H9 (cell line): ENCODE measurements around the gene EPB41L4A. TPM values are rescaled to one million over a fixed set of nuclear protein-coding genes. Genes with fewer than 3 reads are reported as not detected.

Source experiments
- DNase-seq: peaks from one replicate; pipeline ENCODE4 v3.0.0-alpha.2; 2017
- H2AFZ ChIP-seq: one replicate; pipeline ENCODE4 v1.6.1; 2013; ENCODE audit warnings: mild to moderate bottlenecking, low read length, control low read depth, moderate library complexity
- H2AK5ac ChIP-seq: 2 replicates; pipeline ENCODE4 v1.6.1; 2013; ENCODE audit warnings: low read length, control low read depth, mixed read lengths; ENCODE audit not compliant: insufficient read length
- H2BK120ac ChIP-seq: one replicate; pipeline ENCODE4 v1.6.1; 2013; ENCODE audit warnings: low read depth, mild to moderate bottlenecking, low read length, control low read depth, inconsistent platforms; ENCODE audit not compliant: poor library complexity, severe bottlenecking
- H2BK12ac ChIP-seq: 2 replicates; pipeline ENCODE4 v1.6.1; 2013; ENCODE audit warnings: low read length, control low read depth, mixed read lengths, low read depth; ENCODE audit not compliant: insufficient read length
- H2BK15ac ChIP-seq: 2 replicates; pipeline ENCODE4 v1.6.1; 2013; ENCODE audit warnings: low read depth, low read length, control low read depth
- H2BK20ac ChIP-seq: one replicate; pipeline ENCODE4 v1.6.1; 2013; ENCODE audit warnings: low read depth, mild to moderate bottlenecking, low read length, control low read depth, inconsistent platforms; ENCODE audit not compliant: poor library complexity, severe bottlenecking
- H2BK5ac ChIP-seq: 2 replicates; pipeline ENCODE4 v1.6.1; 2013; ENCODE audit warnings: low read length, control low read depth, mixed read lengths; ENCODE audit not compliant: insufficient read length
- H3K14ac ChIP-seq: 2 replicates; pipeline ENCODE4 v1.6.1; 2013; ENCODE audit warnings: low read length, control low read depth; ENCODE audit not compliant: insufficient read depth
- H3K18ac ChIP-seq: 2 replicates; pipeline ENCODE4 v1.6.1; 2013; ENCODE audit warnings: low read depth, mild to moderate bottlenecking, mixed read lengths, low read length, control low read depth; ENCODE audit not compliant: insufficient read length
- H3K23ac ChIP-seq: 2 replicates; pipeline ENCODE4 v1.6.1; 2013; ENCODE audit warnings: low read length, control low read depth, mixed read lengths, low read depth; ENCODE audit not compliant: insufficient read length
- H3K23me2 ChIP-seq: 2 replicates; pipeline ENCODE4 v1.6.1; 2013; ENCODE audit warnings: low read depth, mild to moderate bottlenecking, mixed read lengths, low read length, control low read depth; ENCODE audit not compliant: insufficient read length, poor library complexity, severe bottlenecking
- H3K27ac ChIP-seq: 2 replicates; pipeline ENCODE4 v1.5.1; 2013; ENCODE audit warnings: low read length, control low read depth, mixed read lengths, low read depth; ENCODE audit not compliant: insufficient read length
- H3K27me3 ChIP-seq: 2 replicates; pipeline ENCODE4 v1.6.1; 2013; ENCODE audit warnings: low read length, control low read depth, inconsistent platforms; ENCODE audit not compliant: insufficient read depth
- H3K4ac ChIP-seq: 2 replicates; pipeline ENCODE4 v1.6.1; 2013; ENCODE audit warnings: low read depth, mild to moderate bottlenecking, control low read depth, inconsistent platforms, low read length, moderate library complexity
- H3K4me1 ChIP-seq: 2 replicates; pipeline ENCODE4 v1.6.1; 2013; ENCODE audit warnings: low read length, control low read depth, inconsistent platforms; ENCODE audit not compliant: insufficient read depth
- H3K4me2 ChIP-seq: 2 replicates; pipeline ENCODE4 v1.6.1; 2013; ENCODE audit warnings: low read length, control low read depth, mixed read lengths; ENCODE audit not compliant: insufficient read length, insufficient read depth
- H3K56ac ChIP-seq: 2 replicates; pipeline ENCODE4 v1.6.1; 2013; ENCODE audit warnings: low read depth, mild to moderate bottlenecking, mixed read lengths, low read length, control low read depth; ENCODE audit not compliant: insufficient read length
- H3K79me1 ChIP-seq: 2 replicates; pipeline ENCODE4 v1.6.1; 2013; ENCODE audit warnings: low read depth, mild to moderate bottlenecking, moderate library complexity, low read length, control low read depth, inconsistent platforms; ENCODE audit not compliant: insufficient read depth, poor library complexity, severe bottlenecking
- H3K79me2 ChIP-seq: 2 replicates; pipeline ENCODE4 v1.6.1; 2013; ENCODE audit warnings: low read length, control low read depth, inconsistent platforms; ENCODE audit not compliant: insufficient read depth
- H3K9ac ChIP-seq: 2 replicates; pipeline ENCODE4 v1.6.1; 2013; ENCODE audit warnings: low read length, control low read depth, mixed read lengths; ENCODE audit not compliant: insufficient read length; ENCODE audit errors: extremely low read depth
- H3K9me3 ChIP-seq: one replicate; pipeline ENCODE4 v1.6.1; 2013; ENCODE audit warnings: low read depth, low read length, inconsistent platforms; ENCODE audit not compliant: control insufficient read depth
- H3T11ph ChIP-seq: one replicate; pipeline ENCODE4 v1.6.1; 2013; ENCODE audit warnings: mild to moderate bottlenecking, low read length, control low read depth, inconsistent platforms
- H4K20me1 ChIP-seq: one replicate; pipeline ENCODE4 v1.6.1; 2013; ENCODE audit not compliant: control insufficient read depth, insufficient read length, insufficient read depth
- H4K5ac ChIP-seq: 2 replicates; pipeline ENCODE4 v1.6.1; 2013; ENCODE audit warnings: low read depth, mild to moderate bottlenecking, mixed read lengths, low read length, control low read depth; ENCODE audit not compliant: insufficient read length
- H4K8ac ChIP-seq: replicated peaks from 2 replicates; pipeline ENCODE4 v1.6.1; 2013; ENCODE audit warnings: low read length, control low read depth, mixed read lengths, low read depth; ENCODE audit not compliant: insufficient read length
- H4K91ac ChIP-seq: 2 replicates; pipeline ENCODE4 v1.6.1; 2013; ENCODE audit warnings: low read depth, mild to moderate bottlenecking, moderate library complexity, mixed read lengths, low read length, control low read depth; ENCODE audit not compliant: insufficient read length
- H3K27ac Mint-ChIP-seq, 3 experiments: 2 replicates in 2 of 3; 3 replicates in 1 of 3; pipeline ENCODE4 v1.8.0; 2020 to 2021; ENCODE audit warnings: mixed read lengths in 3 of 3, mild to moderate bottlenecking in 1 of 3, moderate library complexity in 1 of 3
- H3K27me3 Mint-ChIP-seq: 2 replicates; pipeline ENCODE4 v1.8.0; 2021; ENCODE audit warnings: low read depth, mild to moderate bottlenecking, moderate library complexity, mixed read lengths
- H3K36me3 Mint-ChIP-seq, 3 experiments: 2 replicates in 2 of 3; 3 replicates in 1 of 3; pipeline ENCODE4 v1.8.0; 2020 to 2021; ENCODE audit warnings: low read depth in 3 of 3, mixed read lengths in 3 of 3; ENCODE audit not compliant: insufficient read depth in 1 of 3
- H3K4me1 Mint-ChIP-seq, 2 experiments: 2 replicates each; pipeline ENCODE4 v1.8.0; 2020; ENCODE audit warnings: mixed read lengths in 2 of 2
- H3K4me3 Mint-ChIP-seq, 2 experiments: 2 replicates in 1 of 2; 3 replicates in 1 of 2; pipeline ENCODE4 v1.8.0; 2020 to 2021; ENCODE audit warnings: mild to moderate bottlenecking in 2 of 2, mixed read lengths in 2 of 2, moderate library complexity in 1 of 2
- H3K9me3 Mint-ChIP-seq, 2 experiments: 2 replicates in 1 of 2; 3 replicates in 1 of 2; pipeline ENCODE4 v1.8.0; 2020; ENCODE audit warnings: mild to moderate bottlenecking in 2 of 2, mixed read lengths in 2 of 2, moderate library complexity in 1 of 2
- CTCF ChIP-seq: fragments of 200-600 bp; sonication (generic); conservative IDR thresholded peaks from 3 replicates; pipeline ENCODE4 v1.8.0; 2021; ENCODE audit warnings: antibody characterized with exemption, mild to moderate bottlenecking
- WGBS: extraction: QIAGEN DNeasy Blood & Tissue Kit; methylation state at CpG from one replicate; pipeline ENCODE4 v1.1.7; 2013; ENCODE audit warnings: missing lambda C conversion rate, low lambda C conversion rate, mixed read lengths; ENCODE audit not compliant: insufficient read length; ENCODE audit errors: extremely low coverage; 5-methylcytosine and 5-hydroxymethylcytosine counted together
- total RNA-seq: library from RNA; stranded (reverse); gene quantifications from 2 replicates; pipeline ENCODE4 v1.2.1, GENCODE V29; 2021

The EPB41L4A gene
- total RNA-seq, 1 experiment from 2014 or later: 4.9 TPM

GRCh38 chr5:112156211-112156610 lies 262.9 kb downstream of the EPB41L4A start:
- no peaks in the 10 kb centered on the region for H3K23me2 ChIP-seq
- H3K27me3 ChIP-seq: no peaks in the 10 kb centered on the region
- peaks cover 4% of the 10 kb centered on the region; the same call in 1 of the 2 replicates for H3K79me2 ChIP-seq
- peaks cover 1% of the 10 kb centered on the region; the same call in 1 of the 2 replicates for H3K27me3 Mint-ChIP-seq
- peaks cover 8 to 10% of the 10 kb centered on the region in 2 experiments for H3K4me1 Mint-ChIP-seq
- no peak overlapping the region for H3K9ac ChIP-seq
- H3K14ac ChIP-seq: no peak overlapping the region
- no CpG with 5 or more reads among the region's 3 CpGs for WGBS
- H2BK20ac ChIP-seq: no peak overlapping the region
- H3K79me1 ChIP-seq: no peaks in the 10 kb centered on the region
- no peak overlapping the region for H2AK5ac ChIP-seq
- H4K20me1 ChIP-seq: no peaks in the 10 kb centered on the region
- no peak overlapping the region for H3K56ac ChIP-seq
- no peaks in the 10 kb centered on the region for H3K9me3 ChIP-seq
- DNase-seq: no peak
- no peak overlapping the region for H4K5ac ChIP-seq
- H3K4me1 ChIP-seq: no peaks in the 10 kb centered on the region
- TF ChIP-seq CTCF: no peak
- no peak overlapping the region for H3K18ac ChIP-seq
- H3K23ac ChIP-seq: no peak overlapping the region
- no peak overlapping the region for H2AFZ ChIP-seq
- H3K4me2 ChIP-seq: no peak overlapping the region
- no peak overlapping the region for H2BK120ac ChIP-seq
- no peak overlapping the region for H3K27ac ChIP-seq
- H3K27ac Mint-ChIP-seq: no peak overlapping the region
- peaks cover 0 to 2% of the 10 kb centered on the region in 2 experiments; a peak in 1 of 5 replicates for H3K9me3 Mint-ChIP-seq
- H3K36me3 Mint-ChIP-seq: no peaks in the 10 kb centered on the region
- H4K8ac ChIP-seq: no peak overlapping the region
- H2BK15ac ChIP-seq: no peak overlapping the region
- no peak overlapping the region for H3K4ac ChIP-seq
- no peak overlapping the region for H4K91ac ChIP-seq
- no peak overlapping the region for H3T11ph ChIP-seq
- no peak overlapping the region for H2BK12ac ChIP-seq
- no peak overlapping the region for H2BK5ac ChIP-seq
- H3K4me3 Mint-ChIP-seq: no peak overlapping the region
